SJCRH30 (cell line): ENCODE data around the gene NLRP8. TPM values are rescaled to one million over a fixed set of nuclear protein-coding genes. Genes with fewer than 3 reads are reported as not detected.
"Not testable (repeated sequence)": the region's sequence is repeated elsewhere in the genome, so short reads cannot be mapped to it uniquely, and the experiment has no call there.

Experiments used
- DNase-seq, 2 experiments: peaks; one replicate each; pipeline ENCODE4 v3.0.0-alpha.2; 2015 to 2020
- H3K27ac ChIP-seq: fragments of 250-450 bp; sonication (Bioruptor Pico); 2 replicates; pipeline ENCODE4 v1.5.1; 2020; ENCODE audit warnings: mild to moderate bottlenecking, moderate library complexity
- H3K27me3 ChIP-seq: fragments of 250-450 bp; sonication (Bioruptor Pico); 2 replicates; pipeline ENCODE4 v1.5.1; 2020; ENCODE audit warnings: mild to moderate bottlenecking, moderate library complexity
- H3K36me3 ChIP-seq: fragments of 250-450 bp; sonication (Bioruptor Pico); 2 replicates; pipeline ENCODE4 v1.5.1; 2020; ENCODE audit warnings: mild to moderate bottlenecking, moderate library complexity
- H3K4me1 ChIP-seq: fragments of 250-450 bp; sonication (Bioruptor Pico); 2 replicates; pipeline ENCODE4 v1.5.1; 2020; ENCODE audit warnings: mild to moderate bottlenecking, moderate library complexity
- H3K4me3 ChIP-seq: fragments of 250-450 bp; sonication (Bioruptor Pico); 2 replicates; pipeline ENCODE4 v1.5.1; 2020; ENCODE audit warnings: mild to moderate bottlenecking, moderate library complexity
- H3K9me3 ChIP-seq: fragments of 250-450 bp; sonication (Bioruptor Pico); replicated peaks from 2 replicates; pipeline ENCODE4 v1.5.1; 2020; ENCODE audit warnings: mild to moderate bottlenecking, moderate library complexity
- total RNA-seq: library from RNA; depleted of rRNA; stranded (reverse); fragments of >200 nt; shearing (Covaris generic); gene quantifications from 2 replicates; pipeline ENCODE4 v1.2.3, GENCODE V29; 2014; rRNA removed

The NLRP8 gene
- total RNA-seq, 1 experiment from 2014 or later, result 0.08 TPM

DNA sequence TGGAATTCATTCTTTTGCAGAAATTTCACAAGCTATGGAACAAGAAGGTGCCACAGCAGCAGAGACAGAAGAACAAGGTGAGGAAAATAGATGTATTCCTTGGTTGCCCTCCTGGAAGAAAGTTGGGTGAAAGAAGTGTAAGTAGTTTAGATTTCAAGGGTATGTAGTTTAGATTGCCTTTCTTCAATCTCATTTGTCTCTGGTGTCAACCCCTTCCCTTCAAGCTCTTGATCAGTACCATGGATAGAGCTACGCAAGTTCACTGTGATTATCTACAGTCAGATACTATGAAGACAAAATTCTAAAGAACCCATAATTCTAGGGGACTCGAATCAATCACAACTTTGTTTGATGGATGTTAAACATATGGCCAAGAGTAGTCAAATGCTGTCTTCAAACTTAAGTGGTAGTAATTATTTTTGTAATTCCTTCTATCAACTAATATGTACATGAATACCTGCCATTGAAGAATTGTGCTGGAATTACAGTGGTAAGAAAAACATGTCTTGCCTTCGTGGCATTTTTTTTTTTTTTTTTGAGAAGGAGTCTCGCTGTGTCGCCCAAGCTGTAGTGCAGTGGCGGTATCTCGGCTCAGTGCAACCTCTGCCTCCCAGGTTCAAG is 72.8 kb downstream of the NLRP8 start:
- not testable (repeated sequence) for H3K27me3 ChIP-seq, H3K27ac ChIP-seq, H3K4me3 ChIP-seq, H3K4me1 ChIP-seq, H3K9me3 ChIP-seq, DNase-seq, H3K36me3 ChIP-seq

- no peak overlapping the region for H3K27ac ChIP-seq
- H3K4me3 ChIP-seq, result no peak overlapping the region
- no peaks in the 10 kb centered on the region for H3K4me1 ChIP-seq
- H3K9me3 ChIP-seq, result no peaks in the 10 kb centered on the region
- DNase-seq, result no peak
- H3K36me3 ChIP-seq, result no peaks in the 10 kb centered on the region
- H3K27me3 ChIP-seq, result no peaks in the 10 kb centered on the region
These were observed 79.1 kb downstream of the NLRP8 start for GRCh38 chr19:56026769-56027168.

Other genes with a start within 250 kb of the NLRP8 start
- gene NLRP9, start 209.4 kb upstream of the NLRP8 start, total RNA-seq, result 0.02 TPM in 1 of 2 replicates, not detected in the other
- gene RFPL4A, start 188.7 kb upstream of the NLRP8 start, total RNA-seq, result 1.1 TPM in 2 replicates
- 0.61 and 1.1 TPM in 2 replicates for gene RFPL4AL1, start 178.7 kb upstream of the NLRP8 start, total RNA-seq
- gene NLRP11, start 115.8 kb upstream of the NLRP8 start, total RNA-seq, result 4.6 and 4.9 TPM in 2 replicates
- not detected in 2 replicates for gene NLRP4, start 111.3 kb upstream of the NLRP8 start, total RNA-seq
- not detected in 2 replicates for gene NLRP13, start 15.5 kb upstream of the NLRP8 start, total RNA-seq
- not detected in 2 replicates for gene NLRP5, start 38.9 kb downstream of the NLRP8 start, total RNA-seq
- gene ZNF787, start 173.5 kb downstream of the NLRP8 start, total RNA-seq, result 24.7 and 24.8 TPM in 2 replicates
- gene ZNF444, start 193.5 kb downstream of the NLRP8 start, total RNA-seq, result 18.7 and 19.8 TPM in 2 replicates
- gene GALP, start 228.2 kb downstream of the NLRP8 start, total RNA-seq, result not detected in 2 replicates
- gene ZSCAN5B, start 250.0 kb downstream of the NLRP8 start, total RNA-seq, result 0.10 TPM in 1 of 2 replicates, not detected in the other